ENCODE data around the gene INPP5A.

DNA sequence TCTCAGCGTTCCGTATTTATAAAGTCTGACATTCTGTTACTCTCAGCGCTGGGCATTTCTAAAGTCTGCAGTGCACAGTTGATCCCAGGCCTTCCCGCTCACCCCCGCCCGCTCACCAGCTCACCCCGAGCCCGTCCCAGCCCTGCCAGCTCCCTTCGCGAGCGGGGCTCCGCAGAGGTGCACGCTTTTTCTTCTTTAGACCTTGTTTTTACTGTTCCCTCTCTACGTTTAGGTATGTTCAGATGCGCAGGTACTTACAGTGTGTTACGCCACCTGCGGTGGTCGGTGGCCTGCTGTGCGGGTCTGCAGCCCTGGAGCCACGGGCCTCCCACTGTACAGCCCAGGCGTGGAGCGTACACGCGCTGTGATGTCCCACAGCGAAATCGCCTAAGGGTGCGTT, 219.6 kb downstream of the INPP5A start:
- TF ChIP-seq, protein P1, sequence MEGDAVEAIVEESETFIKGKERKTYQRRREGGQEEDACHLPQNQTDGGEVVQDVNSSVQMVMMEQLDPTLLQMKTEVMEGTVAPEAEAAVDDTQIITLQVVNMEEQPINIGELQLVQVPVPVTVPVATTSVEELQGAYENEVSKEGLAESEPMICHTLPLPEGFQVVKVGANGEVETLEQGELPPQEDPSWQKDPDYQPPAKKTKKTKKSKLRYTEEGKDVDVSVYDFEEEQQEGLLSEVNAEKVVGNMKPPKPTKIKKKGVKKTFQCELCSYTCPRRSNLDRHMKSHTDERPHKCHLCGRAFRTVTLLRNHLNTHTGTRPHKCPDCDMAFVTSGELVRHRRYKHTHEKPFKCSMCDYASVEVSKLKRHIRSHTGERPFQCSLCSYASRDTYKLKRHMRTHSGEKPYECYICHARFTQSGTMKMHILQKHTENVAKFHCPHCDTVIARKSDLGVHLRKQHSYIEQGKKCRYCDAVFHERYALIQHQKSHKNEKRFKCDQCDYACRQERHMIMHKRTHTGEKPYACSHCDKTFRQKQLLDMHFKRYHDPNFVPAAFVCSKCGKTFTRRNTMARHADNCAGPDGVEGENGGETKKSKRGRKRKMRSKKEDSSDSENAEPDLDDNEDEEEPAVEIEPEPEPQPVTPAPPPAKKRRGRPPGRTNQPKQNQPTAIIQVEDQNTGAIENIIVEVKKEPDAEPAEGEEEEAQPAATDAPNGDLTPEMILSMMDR (IDR thresholded peaks at IDR 0.05) = no peak
- TF ChIP-seq EZH2 (IDR thresholded peaks at IDR 0.05; ENCODE audit: borderline replicate concordance, insufficient read depth, low read depth, low read length, poor library complexity, severe bottlenecking) = no peak
